Adrenal gland (tissue), 12 donors: Measurements from ENCODE around the gene OR5M10. TPM values are rescaled to one million over a fixed set of nuclear protein-coding genes. Genes with fewer than 3 reads are reported as not detected.
"Not testable (repeated sequence)": the region's sequence is repeated elsewhere in the genome, so short reads cannot be mapped to it uniquely, and the experiment has no call there.

Experiments used
- DNase-seq, 7 donors: peaks; one replicate each; pipeline ENCODE4 v3.0.0-alpha.2; 2019 to 2020
- H3K27ac ChIP-seq, 5 donors: fragments of 200-600 bp; sonication (generic) in 4 of 5; 1 replicate in 3 of 5; 2 replicates in 2 of 5; pipeline versions ENCODE4 v1.5.1 to v1.8.0; 2016 to 2020; ENCODE audit warnings: mild to moderate bottlenecking in 1 of 5
- H3K27me3 ChIP-seq: fragments of 200-600 bp; 2 replicates; pipeline ENCODE4 v1.8.0; 2021
- H3K36me3 ChIP-seq, 2 donors: fragments of 200-600 bp; replicated peaks in 1 of 2; 1 replicate in 1 of 2; 2 replicates in 1 of 2; pipeline versions ENCODE4 v1.5.1 to v1.8.0; 2018 to 2022
- H3K4me1 ChIP-seq, 2 donors: fragments of 200-600 bp; replicated peaks in 1 of 2; 1 replicate in 1 of 2; 2 replicates in 1 of 2; pipeline versions ENCODE4 v1.5.1 to v1.8.0; 2018 to 2021
- H3K4me3 ChIP-seq, 4 donors: fragments of 200-600 bp; sonication (generic) in 3 of 4; one replicate each; pipeline ENCODE4 v1.5.1; 2016 to 2018
- H3K9me3 ChIP-seq, 3 donors: fragments of 200-600 bp; sonication (generic) in 1 of 3; replicated peaks in 1 of 3; 1 replicate in 2 of 3; 2 replicates in 1 of 3; pipeline versions ENCODE4 v1.5.1 to v1.8.0; 2016 to 2021
- POLR2A ChIP-seq, 2 donors: fragments of 450-650 bp; IDR thresholded peaks; one replicate each; pipeline ENCODE4 v1.6.1; 2017; ENCODE audit warnings: antibody characterized with exemption in 2 of 2, mild to moderate bottlenecking in 2 of 2, moderate library complexity in 1 of 2
- WGBS, 4 donors: extraction: QIAGEN DNeasy Blood & Tissue Kit in 2 of 4; methylation state at CpG; one replicate each; pipeline versions ENCODE4 v1.1.5 to v1.1.7; 2013 to 2017; 5-methylcytosine and 5-hydroxymethylcytosine counted together
- intact Hi-C, 2 donors: fragments of 100-400 bp; cut with DNase I; formaldehyde crosslinking; loops; one replicate each; pipeline versions ENCODE4 v1.14.1 to v1.15.0; 2022 to 2023
- polyA plus RNA-seq, 3 donors: library from polyadenylated mRNA; stranded (reverse); fragments of 200-250 nt in 2 of 3; fragments of 350-450 nt in 1 of 3; fragmentation: Illumina TruSeq in 1 of 3; extraction: RNeasy Lipid Tissue Mini Kit (QIAGEN cat#74804) in 1 of 3; gene quantifications; one replicate each; pipeline ENCODE4 v1.2.3, GENCODE V29; 2013 to 2014
- total RNA-seq, 9 donors: library from RNA; depleted of rRNA in 4 of 9; stranded (reverse); fragments of >200 nt in 4 of 9; fragments of 120-200 nt in 1 of 9; fragmentation: NEBNext Ultra II Directional in 1 of 9; extraction: Animal tissue kit (Norgen Biotek cat#: 25700) in 1 of 9; gene quantifications; one replicate each; pipeline versions ENCODE4 v1.1.0 to v1.2.4, GENCODE V29; 2013 to 2023
- TF ChIP-seq, protein P1 (sequence below), 6 experiments: fragments of 450-650 bp in 4 of 6; fragments of 200-600 bp in 2 of 6; sonication (generic) in 1 of 6; IDR thresholded peaks; 1 replicate in 5 of 6; 2 replicates in 1 of 6; pipeline versions ENCODE4 v1.5.1 to v1.8.0; 2016 to 2021; ENCODE audit warnings: antibody characterized with exemption in 6 of 6, mild to moderate bottlenecking in 2 of 6, moderate library complexity in 1 of 6
- donor health status: healthy with polysubstance abuse.
- donor health status: Bipolar disorder and iron deficiency.
- donor health status: DM: yes; HTN: yes; CAD: no.
- donor health status: DM: no; HTN: no; CAD: no.
- donor health status: DM: no; HTN: no; CAD: no.
- donor health status: DM: yes; HTN: yes; CAD: no.

Gene OR5M10
- total and polyA plus RNA-seq, 12 donors: not detected

DNA sequence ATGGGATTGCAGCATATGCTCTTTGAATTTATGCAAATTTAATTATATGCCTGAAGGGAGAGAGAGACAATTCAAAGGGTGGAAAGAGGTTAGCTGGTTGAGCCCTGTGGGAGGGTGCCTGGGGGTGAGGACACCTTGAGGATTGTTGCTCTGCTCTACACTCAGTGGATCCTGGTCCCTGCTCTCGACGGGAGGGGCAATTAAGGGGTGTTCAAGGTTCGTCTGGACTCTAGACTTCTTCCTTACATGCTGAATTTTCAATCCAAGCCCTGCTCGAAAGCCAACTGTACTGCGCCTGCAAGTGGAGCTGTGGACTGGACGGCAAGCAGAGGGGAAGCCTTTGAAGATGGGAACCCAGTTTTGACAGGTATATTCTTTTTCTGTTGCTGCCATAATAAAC, 18.9 kb downstream of the OR5M10 start:
- Histone ChIP-seq H3K27ac (no peak overlapping the region), H3K4me3 (no peak overlapping the region), H3K27me3 (no peaks in the 10 kb centered on the region), H3K4me1 (no peaks in the 10 kb centered on the region), H3K9me3 (no peaks in the 10 kb centered on the region), H3K36me3 (no peaks in the 10 kb centered on the region)
- TF ChIP-seq, protein P1, sequence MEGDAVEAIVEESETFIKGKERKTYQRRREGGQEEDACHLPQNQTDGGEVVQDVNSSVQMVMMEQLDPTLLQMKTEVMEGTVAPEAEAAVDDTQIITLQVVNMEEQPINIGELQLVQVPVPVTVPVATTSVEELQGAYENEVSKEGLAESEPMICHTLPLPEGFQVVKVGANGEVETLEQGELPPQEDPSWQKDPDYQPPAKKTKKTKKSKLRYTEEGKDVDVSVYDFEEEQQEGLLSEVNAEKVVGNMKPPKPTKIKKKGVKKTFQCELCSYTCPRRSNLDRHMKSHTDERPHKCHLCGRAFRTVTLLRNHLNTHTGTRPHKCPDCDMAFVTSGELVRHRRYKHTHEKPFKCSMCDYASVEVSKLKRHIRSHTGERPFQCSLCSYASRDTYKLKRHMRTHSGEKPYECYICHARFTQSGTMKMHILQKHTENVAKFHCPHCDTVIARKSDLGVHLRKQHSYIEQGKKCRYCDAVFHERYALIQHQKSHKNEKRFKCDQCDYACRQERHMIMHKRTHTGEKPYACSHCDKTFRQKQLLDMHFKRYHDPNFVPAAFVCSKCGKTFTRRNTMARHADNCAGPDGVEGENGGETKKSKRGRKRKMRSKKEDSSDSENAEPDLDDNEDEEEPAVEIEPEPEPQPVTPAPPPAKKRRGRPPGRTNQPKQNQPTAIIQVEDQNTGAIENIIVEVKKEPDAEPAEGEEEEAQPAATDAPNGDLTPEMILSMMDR (IDR thresholded peaks at IDR 0.05): no peak
- no peak for TF ChIP-seq POLR2A (IDR thresholded peaks at IDR 0.05)
- 56 to 75% (median 65%) methylated on average over 6 of the region's 6 CpGs for WGBS, 4 donors
- DNase-seq: no peak
- intact Hi-C loops: no loop called here

DNA sequence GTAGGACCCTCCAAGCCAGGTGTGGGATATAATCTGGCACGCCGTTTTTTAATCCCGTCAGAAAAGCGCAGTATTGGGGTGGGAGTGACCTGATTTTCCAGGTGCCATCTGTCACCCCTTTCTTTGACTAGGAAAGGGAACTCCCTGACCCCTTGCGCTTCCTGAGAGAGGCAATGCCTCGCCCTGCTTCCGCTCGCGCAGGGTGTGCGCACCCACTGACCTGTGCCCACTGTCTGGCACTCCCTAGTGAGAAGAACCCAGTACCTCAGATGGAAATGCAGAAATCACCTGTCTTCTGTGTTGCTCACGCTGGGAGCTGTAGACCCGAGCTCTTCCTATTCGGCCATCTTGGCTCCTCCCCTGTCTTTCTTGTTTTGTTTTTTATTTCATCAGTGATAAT, 22.8 kb downstream of the OR5M10 start:
- not testable (repeated sequence) for H3K36me3 ChIP-seq
- whole genome bisulfite sequencing, 4 donors: 81 to 89% (median 86%) methylated on average over 12 to 13 of the region's 13 CpGs

DNA sequence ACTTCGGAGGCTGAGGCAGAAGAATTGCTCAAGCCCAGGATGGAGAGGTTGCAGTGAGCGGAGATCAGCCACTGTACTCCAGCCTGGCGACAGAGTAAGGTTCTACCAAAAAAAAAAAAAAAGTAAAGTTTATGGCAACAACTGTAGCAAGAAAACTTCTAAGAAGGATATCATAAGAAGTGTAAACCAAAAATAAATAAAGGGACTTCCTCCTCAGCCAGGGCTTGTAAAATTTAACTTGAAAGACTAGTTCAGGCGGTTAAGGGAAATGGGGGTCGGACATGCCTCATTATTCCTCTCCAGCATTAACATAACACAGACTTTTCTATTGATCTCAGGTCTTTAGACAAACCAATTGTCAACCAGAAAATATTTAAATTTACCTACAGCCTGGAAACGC, 32.0 kb downstream of the OR5M10 start:
- Histone ChIP-seq H3K4me1 (no peaks in the 10 kb centered on the region), H3K9me3 (no peaks in the 10 kb centered on the region), H3K4me3 (no peak overlapping the region), H3K27ac (no peak overlapping the region), H3K36me3 (no peaks in the 10 kb centered on the region), H3K27me3 (no peaks in the 10 kb centered on the region)
- no peak for DNase-seq
- intact Hi-C loops: no loop called here
- no peak for TF ChIP-seq POLR2A (IDR thresholded peaks at IDR 0.05)
- TF ChIP-seq, protein P1 (IDR thresholded peaks at IDR 0.05): no peak
- 79 to 86% (median 83%) methylated on average over 6 of the region's 6 CpGs for WGBS, 4 donors

More for the DNA sequence above, 22.8 kb downstream of the OR5M10 start:
- H3K4me3 ChIP-seq, intact Hi-C loops, H3K9me3 ChIP-seq, H3K4me1 ChIP-seq, DNase-seq, H3K27ac ChIP-seq, H3K27me3 ChIP-seq: not testable (repeated sequence)

DNA sequence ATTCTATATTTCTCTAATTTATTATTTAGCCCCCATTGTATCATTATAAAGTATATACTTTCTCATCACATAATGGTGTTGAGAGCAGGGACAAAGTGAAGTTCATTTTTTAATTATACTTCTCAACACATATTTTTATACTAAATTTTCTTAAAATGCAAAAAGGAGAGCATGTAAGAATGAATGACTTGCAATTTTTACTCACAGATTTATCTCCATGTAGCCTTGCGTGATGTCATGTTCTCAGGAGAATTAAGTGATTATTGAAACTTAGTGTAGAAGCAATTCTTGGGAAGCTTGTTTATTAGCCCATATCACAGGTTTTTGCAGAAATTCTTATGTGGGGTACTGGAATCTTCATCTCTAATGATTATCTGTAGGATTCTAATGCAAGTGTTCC, 33.8 kb downstream of the OR5M10 start:
- 85 to 96% (median 87%) methylated on average over 1 of the region's 1 CpG for WGBS, 4 donors
- no peak for TF ChIP-seq POLR2A (IDR thresholded peaks at IDR 0.05)
- TF ChIP-seq, protein P1 (IDR thresholded peaks at IDR 0.05): no peak
- H3K4me3 ChIP-seq: no peak overlapping the region
- H3K27me3 ChIP-seq: no peaks in the 10 kb centered on the region
- intact Hi-C loops: no loop called here
- no peaks in the 10 kb centered on the region for H3K4me1 ChIP-seq
- no peaks in the 10 kb centered on the region for H3K9me3 ChIP-seq
- no peak overlapping the region for H3K27ac ChIP-seq
- DNase-seq: no peak
- no peaks in the 10 kb centered on the region for H3K36me3 ChIP-seq

DNA sequence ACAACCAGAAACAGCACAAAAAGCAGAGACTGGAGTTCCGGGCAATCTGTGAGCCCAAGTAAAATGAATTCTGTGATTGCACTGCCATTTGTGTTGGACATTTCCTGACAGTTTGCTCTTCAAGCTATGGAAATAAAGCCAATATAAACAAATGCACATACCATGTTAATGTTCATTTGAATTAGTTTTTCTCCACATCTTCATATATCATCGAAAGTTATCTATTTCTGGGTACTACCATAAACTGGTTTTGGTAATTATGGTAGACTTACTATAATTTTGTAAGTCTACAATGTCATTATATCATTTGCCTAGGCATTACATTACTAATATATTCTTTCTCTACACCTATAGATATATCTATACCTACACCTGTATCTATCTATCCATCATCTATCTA, 34.4 kb downstream of the OR5M10 start, which contains the start of gene OR5M11:
OR5M11 (minus strand) TSS at position 101 of the 400 bp plus-strand sequence; CDS start at position 101, 0 bp downstream.
- Histone ChIP-seq H3K4me3 (no peak within 1 kb of the TSS), H3K4me1 (no peaks in the 10 kb centered on the region), H3K9me3 (no peaks in the 10 kb centered on the region), H3K27ac (no peak within 1 kb of the TSS), H3K36me3 (no peaks in the 10 kb centered on the region), H3K27me3 (no peaks in the 10 kb centered on the region)
- TF ChIP-seq, protein P1 (IDR thresholded peaks at IDR 0.05): no peak
- no peak for TF ChIP-seq POLR2A (IDR thresholded peaks at IDR 0.05)
- WGBS, 4 donors: 72 to 79% (median 77%) methylated on average over 2 of the region's 2 CpGs
- intact Hi-C loops: no loop called here
- no peak for DNase-seq
